ENCODE measurements around the gene DCLK1.

Gene DCLK1

GRCh38 chr13:35812736-35813135 lies 318.4 kb downstream of the DCLK1 start:
- Histone ChIP-seq H3K27me3 (ENCODE audit: insufficient read depth, low read length) (no peaks in the 10 kb centered on the region), H3K4me1 (ENCODE audit: insufficient read depth, low read length) (no peaks in the 10 kb centered on the region), H3K4me3 (ENCODE audit: low read length) (no peak overlapping the region), H2AFZ (ENCODE audit: low read depth, low read length) (no peak overlapping the region), H3K9me3 (ENCODE audit: low read length) (no peaks in the 10 kb centered on the region), H3K36me3 (ENCODE audit: insufficient read depth, low read length) (peaks cover 6% of the 10 kb centered on the region)

- Histone ChIP-seq H3K36me3 (ENCODE audit: insufficient read depth, low read length) (peaks cover 9% of the 10 kb centered on the region), H2AFZ (ENCODE audit: low read depth, low read length) (no peak overlapping the region), H3K4me3 (ENCODE audit: low read length) (no peak overlapping the region)
Observed at GRCh38 chr13:35810321-35810720, 320.9 kb downstream of the DCLK1 start.

GRCh38 chr13:35808846-35809245 lies 322.3 kb downstream of the DCLK1 start:
- Histone ChIP-seq H3K36me3 (ENCODE audit: insufficient read depth, low read length) (peaks cover 9% of the 10 kb centered on the region), H3K27me3 (ENCODE audit: insufficient read depth, low read length) (no peaks in the 10 kb centered on the region), H3K4me1 (ENCODE audit: insufficient read depth, low read length) (no peaks in the 10 kb centered on the region), H3K4me3 (ENCODE audit: low read length) (no peak overlapping the region), H3K9me3 (ENCODE audit: low read length) (no peaks in the 10 kb centered on the region), H2AFZ (ENCODE audit: low read depth, low read length) (no peak overlapping the region)

More at GRCh38 chr13:35810321-35810720, 320.9 kb downstream of the DCLK1 start:
- Histone ChIP-seq H3K4me1 (ENCODE audit: insufficient read depth, low read length) (no peaks in the 10 kb centered on the region), H3K9me3 (ENCODE audit: low read length) (no peaks in the 10 kb centered on the region), H3K27me3 (ENCODE audit: insufficient read depth, low read length) (no peaks in the 10 kb centered on the region)

- Histone ChIP-seq H3K27me3 (ENCODE audit: insufficient read depth, low read length) (no peaks in the 10 kb centered on the region), H3K4me1 (ENCODE audit: insufficient read depth, low read length) (no peaks in the 10 kb centered on the region), H3K36me3 (ENCODE audit: insufficient read depth, low read length) (peaks cover 7% of the 10 kb centered on the region), H2AFZ (ENCODE audit: low read depth, low read length) (no peak overlapping the region), H3K9me3 (ENCODE audit: low read length) (no peaks in the 10 kb centered on the region), H3K4me3 (ENCODE audit: low read length) (no peak overlapping the region)
Observed at GRCh38 chr13:35804901-35805300, 326.3 kb downstream of the DCLK1 start.

GRCh38 chr13:35797991-35798390 lies 333.2 kb downstream of the DCLK1 start:
- no peak overlapping the region for H3K4me3 ChIP-seq (ENCODE audit: low read length)
- no peaks in the 10 kb centered on the region for H3K9me3 ChIP-seq (ENCODE audit: low read length)
- no peaks in the 10 kb centered on the region for H3K4me1 ChIP-seq (ENCODE audit: insufficient read depth, low read length)
- H2AFZ ChIP-seq (ENCODE audit: low read depth, low read length) = no peak overlapping the region
- H3K27me3 ChIP-seq (ENCODE audit: insufficient read depth, low read length) = no peaks in the 10 kb centered on the region
- no peaks in the 10 kb centered on the region for H3K36me3 ChIP-seq (ENCODE audit: insufficient read depth, low read length)

- Histone ChIP-seq H2AFZ (ENCODE audit: low read depth, low read length) (no peak overlapping the region), H3K27me3 (ENCODE audit: insufficient read depth, low read length) (no peaks in the 10 kb centered on the region), H3K4me1 (ENCODE audit: insufficient read depth, low read length) (no peaks in the 10 kb centered on the region), H3K36me3 (ENCODE audit: insufficient read depth, low read length) (no peaks in the 10 kb centered on the region), H3K4me3 (ENCODE audit: low read length) (no peak overlapping the region), H3K9me3 (ENCODE audit: low read length) (no peaks in the 10 kb centered on the region)
Observed at GRCh38 chr13:35797244-35797643, 333.9 kb downstream of the DCLK1 start.

GRCh38 chr13:35796623-35797022 lies 334.6 kb downstream of the DCLK1 start:
- H2AFZ ChIP-seq (ENCODE audit: low read depth, low read length) = no peak overlapping the region
- no peak overlapping the region for H3K4me3 ChIP-seq (ENCODE audit: low read length)
- no peaks in the 10 kb centered on the region for H3K36me3 ChIP-seq (ENCODE audit: insufficient read depth, low read length)
- no peaks in the 10 kb centered on the region for H3K27me3 ChIP-seq (ENCODE audit: insufficient read depth, low read length)
- H3K4me1 ChIP-seq (ENCODE audit: insufficient read depth, low read length) = peaks cover 5% of the 10 kb centered on the region
- no peaks in the 10 kb centered on the region for H3K9me3 ChIP-seq (ENCODE audit: low read length)

GRCh38 chr13:35794734-35795389 lies 336.3 kb downstream of the DCLK1 start:
- H2AFZ ChIP-seq (ENCODE audit: low read depth, low read length) = no peak overlapping the region
- H3K9me3 ChIP-seq (ENCODE audit: low read length) = no peaks in the 10 kb centered on the region
- H3K36me3 ChIP-seq (ENCODE audit: insufficient read depth, low read length) = no peaks in the 10 kb centered on the region
- H3K4me1 ChIP-seq (ENCODE audit: insufficient read depth, low read length) = peaks cover 16% of the 10 kb centered on the region
- no peaks in the 10 kb centered on the region for H3K27me3 ChIP-seq (ENCODE audit: insufficient read depth, low read length)
- H3K4me3 ChIP-seq (ENCODE audit: low read length) = no peak overlapping the region

GRCh38 chr13:35793823-35794222 lies 337.4 kb downstream of the DCLK1 start:
- H3K36me3 ChIP-seq (ENCODE audit: insufficient read depth, low read length) = no peaks in the 10 kb centered on the region
- no peaks in the 10 kb centered on the region for H3K27me3 ChIP-seq (ENCODE audit: insufficient read depth, low read length)
- H3K9me3 ChIP-seq (ENCODE audit: low read length) = no peaks in the 10 kb centered on the region
- H3K4me3 ChIP-seq (ENCODE audit: low read length) = no peak overlapping the region
- peaks cover 19% of the 10 kb centered on the region for H3K4me1 ChIP-seq (ENCODE audit: insufficient read depth, low read length)
- no peak overlapping the region for H2AFZ ChIP-seq (ENCODE audit: low read depth, low read length)

GRCh38 chr13:35792911-35793310 lies 338.3 kb downstream of the DCLK1 start:
- Histone ChIP-seq H3K27me3 (ENCODE audit: insufficient read depth, low read length) (no peaks in the 10 kb centered on the region), H3K9me3 (ENCODE audit: low read length) (no peaks in the 10 kb centered on the region), H3K4me1 (ENCODE audit: insufficient read depth, low read length) (peaks cover 23% of the 10 kb centered on the region), H3K4me3 (ENCODE audit: low read length) (no peak overlapping the region), H3K36me3 (ENCODE audit: insufficient read depth, low read length) (no peaks in the 10 kb centered on the region), H2AFZ (ENCODE audit: low read depth, low read length) (no peak overlapping the region)

GRCh38 chr13:35792021-35792420 lies 339.2 kb downstream of the DCLK1 start:
- Histone ChIP-seq H3K4me3 (ENCODE audit: low read length) (no peak overlapping the region), H3K36me3 (ENCODE audit: insufficient read depth, low read length) (no peaks in the 10 kb centered on the region), H3K9me3 (ENCODE audit: low read length) (no peaks in the 10 kb centered on the region), H2AFZ (ENCODE audit: low read depth, low read length) (no peak overlapping the region), H3K4me1 (ENCODE audit: insufficient read depth, low read length) (peaks cover 27% of the 10 kb centered on the region), H3K27me3 (ENCODE audit: insufficient read depth, low read length) (no peaks in the 10 kb centered on the region)

- H2AFZ ChIP-seq (ENCODE audit: low read depth, low read length) = no peak overlapping the region
- no peak overlapping the region for H3K4me3 ChIP-seq (ENCODE audit: low read length)
- no peaks in the 10 kb centered on the region for H3K9me3 ChIP-seq (ENCODE audit: low read length)
- peaks cover 27% of the 10 kb centered on the region for H3K4me1 ChIP-seq (ENCODE audit: insufficient read depth, low read length)
- H3K27me3 ChIP-seq (ENCODE audit: insufficient read depth, low read length) = no peaks in the 10 kb centered on the region
- no peaks in the 10 kb centered on the region for H3K36me3 ChIP-seq (ENCODE audit: insufficient read depth, low read length)
Observed at GRCh38 chr13:35791184-35791851, 339.9 kb downstream of the DCLK1 start.

GRCh38 chr13:35789335-35790165 lies 341.6 kb downstream of the DCLK1 start:
- H3K9me3 ChIP-seq (ENCODE audit: low read length) = no peaks in the 10 kb centered on the region
- no peaks in the 10 kb centered on the region for H3K36me3 ChIP-seq (ENCODE audit: insufficient read depth, low read length)
- no peak overlapping the region for H3K4me3 ChIP-seq (ENCODE audit: low read length)
- H3K4me1 ChIP-seq (ENCODE audit: insufficient read depth, low read length) = peaks cover 30% of the 10 kb centered on the region
- no peak overlapping the region for H2AFZ ChIP-seq (ENCODE audit: low read depth, low read length)
- no peaks in the 10 kb centered on the region for H3K27me3 ChIP-seq (ENCODE audit: insufficient read depth, low read length)
